C1 segment of cervical spinal cord (tissue), 14 donors: ENCODE measurements around the gene SAP130.
A peak's percentile ranks its signal among the peaks of the same experiment; 100 is the strongest.

Experiments used
- DNase-seq, 14 donors: peaks; one replicate each; lab custom pipeline; 2025; lab: John Stamatoyannopoulos, UW

Gene SAP130

DNA sequence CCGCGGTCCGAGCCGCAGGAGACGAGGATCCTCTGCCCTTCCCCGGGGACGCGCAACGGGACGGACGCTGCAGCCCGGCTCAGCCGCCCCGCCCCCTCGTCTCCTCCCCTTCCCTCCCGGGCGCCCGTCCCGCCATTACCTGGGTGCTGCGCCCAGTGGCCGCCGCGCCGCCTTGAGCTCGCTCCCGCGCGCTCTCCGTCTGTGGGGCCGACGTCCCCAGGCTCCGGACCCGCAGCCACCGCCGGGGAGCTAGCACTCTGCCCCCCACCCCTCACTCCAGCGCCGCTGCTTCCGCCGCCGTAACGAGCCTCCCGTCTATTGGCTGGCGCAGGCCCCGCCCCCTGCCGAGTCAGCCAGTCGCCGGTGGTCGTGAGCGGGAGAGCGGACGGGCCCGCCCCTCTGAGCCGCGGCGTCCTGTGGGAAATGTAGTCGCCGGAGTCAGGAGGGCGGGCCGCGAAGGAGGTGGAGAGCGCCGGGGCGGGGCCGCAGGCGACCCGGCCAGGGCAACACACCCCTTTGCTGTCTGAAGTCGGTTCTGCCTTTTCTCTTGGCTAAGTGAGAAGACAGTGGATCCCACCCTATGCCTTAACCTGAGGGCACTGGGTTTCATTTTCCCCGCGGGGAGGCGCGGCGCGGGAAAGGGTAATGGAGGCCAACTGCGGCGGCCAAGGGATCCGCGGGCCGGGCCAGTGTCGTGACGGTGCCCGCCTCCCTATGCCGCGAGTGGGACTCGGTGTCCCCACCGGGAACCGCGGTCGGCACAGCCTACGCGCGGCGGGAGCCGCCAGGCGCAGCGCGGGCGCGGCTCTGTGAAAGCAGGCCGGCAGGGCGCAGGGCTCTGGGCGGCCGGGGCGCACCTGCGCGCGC is at the start of gene SAP130:
Gene SAP130 (minus strand): TSS at position 259 of the 867 bp plus-strand sequence. CDS start 1,767 bp downstream, outside the sequence.
- peak; percentile 65 to 98 (median 94) for DNase-seq

DNA sequence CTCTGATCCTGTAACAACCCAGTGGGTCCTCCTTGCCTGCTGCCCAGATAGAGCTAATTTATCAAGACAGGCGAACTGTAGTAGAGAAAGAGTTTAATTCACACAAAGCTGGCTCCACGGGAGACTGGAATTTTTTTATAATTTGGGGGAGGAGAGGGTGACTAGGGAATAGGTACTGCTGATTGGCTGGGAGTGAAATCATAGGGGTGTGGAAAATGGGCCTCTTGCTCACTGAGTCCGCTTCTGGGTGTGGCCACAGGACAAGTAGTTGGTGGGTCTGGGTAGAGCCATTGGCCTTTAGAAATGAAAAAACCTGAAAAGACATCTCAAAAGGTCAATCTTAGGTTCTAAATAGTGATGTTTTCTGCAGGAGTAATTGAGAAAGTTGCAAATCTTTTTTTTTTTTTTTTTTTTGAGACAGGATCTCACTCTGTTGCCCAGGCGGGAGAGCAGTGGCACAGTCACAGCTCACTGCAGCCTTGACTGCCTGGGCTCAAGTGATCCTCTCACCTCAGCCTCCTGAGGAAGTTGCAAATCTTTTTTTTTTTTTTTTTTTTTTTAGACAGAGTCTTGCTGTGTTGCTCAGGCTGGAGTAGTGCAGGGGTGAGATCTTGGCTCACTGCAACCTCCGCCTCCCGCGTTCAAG is 48.7 kb upstream of the SAP130 start:
- no peak for DNase-seq

DNA sequence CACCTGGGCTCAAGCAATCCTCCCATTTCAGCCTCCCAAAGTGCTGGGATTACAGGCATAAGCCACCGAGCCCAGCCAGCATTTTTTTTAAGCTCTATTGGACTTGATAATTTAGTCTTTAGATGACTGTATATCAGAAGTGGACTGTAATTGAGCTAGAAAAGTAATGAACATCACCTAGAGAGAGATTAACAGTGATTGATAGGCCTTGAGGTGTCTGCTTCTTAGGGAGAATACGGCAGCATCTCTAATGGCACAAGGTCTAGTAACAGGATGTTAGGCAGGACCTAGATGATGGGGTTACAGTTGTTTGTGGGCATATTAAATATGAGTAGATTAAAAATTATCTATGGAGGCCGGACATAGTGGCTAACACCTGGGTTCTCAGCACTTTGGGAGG is 45.4 kb upstream of the SAP130 start:
- no peak for DNase-seq

DNA sequence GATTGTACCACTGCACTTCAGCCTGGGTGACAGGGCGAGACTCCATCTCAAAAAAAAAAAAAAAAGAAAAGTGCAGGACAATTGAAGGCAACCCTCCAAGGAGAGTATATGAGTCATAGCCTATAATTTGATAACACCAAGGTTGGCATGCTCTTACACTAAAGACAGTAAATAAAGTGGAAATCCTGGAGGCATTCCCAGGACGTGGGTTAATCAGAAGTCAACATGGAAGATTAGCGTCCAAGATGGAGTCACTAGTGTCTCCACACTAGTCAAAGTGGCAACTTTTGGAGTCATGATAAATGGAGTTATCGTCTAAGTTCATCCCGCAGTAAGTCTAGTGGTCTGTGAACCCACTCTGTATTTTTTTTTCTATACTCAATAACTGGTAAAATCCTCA is 41.9 kb upstream of the SAP130 start:
- no peak for DNase-seq

GRCh38 chr2:128064353-128064752 is 36.5 kb upstream of the SAP130 start:
- DNase-seq = no peak

GRCh38 chr2:128062571-128062970 is 34.7 kb upstream of the SAP130 start:
- peak in 1 of 14 donors; percentile 23 for DNase-seq

DNA sequence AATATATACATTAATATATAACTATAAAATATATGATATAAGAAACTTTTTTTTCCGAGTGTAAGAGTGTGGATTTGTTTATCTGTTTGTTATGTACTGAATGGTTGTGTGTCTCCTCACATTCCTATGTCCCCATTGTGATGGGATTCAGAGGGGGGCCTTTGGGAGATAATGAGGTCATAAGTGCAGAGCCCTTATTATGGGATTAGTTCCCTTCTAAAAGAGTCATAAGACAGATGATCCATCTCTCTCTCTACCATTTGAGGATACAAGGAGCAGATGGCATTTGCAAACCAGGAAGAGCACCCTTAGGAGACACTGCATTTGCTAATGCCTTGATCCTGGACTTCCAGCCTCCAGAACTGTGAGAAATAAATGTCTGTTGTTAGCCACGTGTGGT is 30.3 kb upstream of the SAP130 start:
- DNase-seq = no peak

- DNase-seq = no peak
These were observed 29.5 kb upstream of the SAP130 start for GRCh38 chr2:128057334-128057733.

GRCh38 chr2:128054104-128054885 is 26.4 kb upstream of the SAP130 start:
- DNase-seq = no peak

DNA sequence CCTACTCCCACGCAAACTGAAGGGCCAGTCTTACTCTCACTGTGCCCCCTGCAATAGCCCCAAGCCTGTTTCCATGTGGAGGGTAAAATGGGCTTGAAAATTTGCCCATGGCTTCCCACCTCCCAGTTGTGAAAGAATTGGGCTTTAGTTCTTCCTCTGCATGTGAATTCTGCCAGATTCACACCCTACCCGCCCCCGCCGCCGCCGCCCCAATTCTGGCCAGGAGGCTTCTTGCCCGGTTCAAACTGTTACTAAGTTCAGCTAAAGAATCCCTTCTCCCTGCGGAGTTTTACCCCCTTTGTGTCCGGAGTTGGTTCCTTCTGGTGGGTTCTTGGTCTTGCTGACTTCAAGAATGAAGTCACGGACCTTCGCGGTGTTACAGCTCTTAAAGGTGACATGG is 25.5 kb upstream of the SAP130 start:
- DNase-seq = no peak

GRCh38 chr2:128043041-128043440 is 15.2 kb upstream of the SAP130 start:
- DNase-seq = no peak

DNA sequence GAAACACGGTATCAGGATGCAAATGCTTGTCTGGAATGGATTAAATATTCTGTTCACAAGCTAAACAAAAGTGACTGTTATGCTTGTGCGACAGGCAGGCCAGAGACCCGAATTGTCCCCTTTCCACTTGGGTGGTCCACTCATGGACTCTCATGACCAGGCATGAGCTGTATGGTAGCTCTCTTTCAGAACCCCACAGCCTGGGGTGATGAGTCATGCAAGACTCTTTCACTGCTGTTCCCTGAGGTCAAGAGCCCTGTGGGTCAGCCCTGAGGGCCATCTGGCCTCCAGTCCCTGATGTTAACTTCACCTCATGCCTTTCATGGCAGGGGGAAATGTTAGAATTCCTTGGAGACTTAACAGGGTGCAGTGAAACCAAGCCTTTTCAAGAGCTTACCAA is 13.7 kb upstream of the SAP130 start:
- DNase-seq = no peak

- no peak for DNase-seq
These were observed 12.4 kb upstream of the SAP130 start for GRCh38 chr2:128040166-128040771.

- no peak for DNase-seq
These were observed 11.7 kb upstream of the SAP130 start for GRCh38 chr2:128039535-128039934.

DNA sequence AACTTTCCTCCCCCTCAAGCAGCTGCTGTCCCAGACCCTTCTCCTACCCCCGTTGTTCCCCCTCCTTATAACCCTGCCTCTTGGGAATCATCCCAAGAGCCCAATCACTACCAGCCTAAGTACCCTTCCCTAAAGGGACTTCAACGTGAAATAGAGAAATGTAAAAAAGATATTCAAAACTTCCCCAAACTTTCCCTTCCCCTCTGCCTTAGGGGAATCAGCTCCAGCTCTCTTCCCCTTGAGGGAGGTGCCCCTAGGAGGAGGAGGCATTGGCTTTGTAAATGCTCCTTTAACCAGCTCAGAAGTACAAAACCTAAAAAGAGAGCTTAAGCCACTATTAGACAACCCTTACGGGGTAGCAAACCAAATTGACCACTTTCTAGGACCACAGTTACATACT is 10.6 kb upstream of the SAP130 start:
- no peak for DNase-seq

GRCh38 chr2:128037649-128038048 is 9.8 kb upstream of the SAP130 start:
- DNase-seq = no peak

- DNase-seq = no peak
These were observed 9.1 kb upstream of the SAP130 start for GRCh38 chr2:128036748-128037607.

- DNase-seq = no peak
These were observed 4.2 kb upstream of the SAP130 start for GRCh38 chr2:128032092-128032491.

- no peak for DNase-seq
These were observed 802 bp upstream of the SAP130 start for GRCh38 chr2:128028668-128029054.

DNA sequence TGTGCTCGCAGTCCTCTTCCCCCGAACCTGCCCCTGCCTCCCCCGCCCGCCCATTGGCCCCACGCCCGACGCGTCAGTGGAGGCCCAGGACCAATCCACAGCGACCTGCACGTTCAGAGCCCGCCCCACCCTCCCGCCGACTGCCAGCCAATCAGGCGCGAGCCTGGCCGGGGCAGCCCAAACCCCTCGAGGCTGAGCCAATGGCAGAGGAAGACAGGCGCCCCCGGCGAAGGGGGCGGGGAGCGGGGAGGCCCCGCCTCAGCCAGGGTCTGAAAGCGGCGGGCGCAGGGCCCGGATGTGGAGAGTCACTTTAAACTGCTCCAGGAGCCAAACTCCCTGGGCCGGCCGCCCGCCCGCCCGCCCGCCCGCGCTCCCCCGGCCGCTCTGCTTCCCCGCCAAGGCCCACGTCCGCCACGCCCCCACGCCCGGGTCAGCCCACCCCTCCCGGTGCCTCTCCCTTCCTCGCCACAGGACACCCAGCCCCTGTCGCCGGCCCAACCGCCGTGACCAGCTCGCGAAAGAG is 520 bp downstream of the SAP130 start:
- DNase-seq = peak; percentile 96 to 100 (median 98)
